Skeletal muscle tissue (tissue), 4 donors: ENCODE data around the gene CTNND2. TPM values are rescaled to one million over a fixed set of nuclear protein-coding genes. Genes with fewer than 3 reads are reported as not detected.

ENCODE experiments used
- H3K27ac ChIP-seq: one replicate; pipeline ENCODE4 v1.7.0; 2013; ENCODE audit warnings: mild to moderate bottlenecking, low read depth, low read length, inconsistent platforms
- H3K27me3 ChIP-seq, 3 donors: one replicate each; pipeline ENCODE4 v1.7.0; 2013; ENCODE audit warnings: low read length in 3 of 3; ENCODE audit not compliant: control insufficient read depth in 3 of 3, insufficient read depth in 3 of 3
- H3K36me3 ChIP-seq, 3 donors: one replicate each; pipeline ENCODE4 v1.7.0; 2013; ENCODE audit warnings: low read length in 3 of 3; ENCODE audit not compliant: control insufficient read depth in 3 of 3, insufficient read depth in 3 of 3
- H3K4me1 ChIP-seq, 3 donors: one replicate each; pipeline ENCODE4 v1.7.0; 2013; ENCODE audit warnings: low read length in 3 of 3, mild to moderate bottlenecking in 3 of 3; ENCODE audit not compliant: control insufficient read depth in 3 of 3, insufficient read depth in 3 of 3
- H3K4me3 ChIP-seq, 3 donors: one replicate each; pipeline ENCODE4 v1.7.0; 2013; ENCODE audit warnings: low read length in 3 of 3
- H3K9ac ChIP-seq, 3 donors: one replicate each; pipeline ENCODE4 v1.7.0; 2013; ENCODE audit warnings: low read length in 3 of 3, mild to moderate bottlenecking in 3 of 3, moderate library complexity in 2 of 3, low read depth in 1 of 3
- H3K9me3 ChIP-seq, 3 donors: one replicate each; pipeline ENCODE4 v1.7.0; 2013; ENCODE audit warnings: low read length in 3 of 3; ENCODE audit not compliant: control insufficient read depth in 3 of 3
- total RNA-seq: library from RNA; depleted of rRNA; stranded (reverse); fragments of >200 nt; gene quantifications from one replicate; pipeline ENCODE4 v1.2.3, GENCODE V29; 2014
- donor health status: Osteomylitis.

CTNND2 gene
- total RNA-seq, 1 donor from 2014 or later = 0.52 TPM

DNA sequence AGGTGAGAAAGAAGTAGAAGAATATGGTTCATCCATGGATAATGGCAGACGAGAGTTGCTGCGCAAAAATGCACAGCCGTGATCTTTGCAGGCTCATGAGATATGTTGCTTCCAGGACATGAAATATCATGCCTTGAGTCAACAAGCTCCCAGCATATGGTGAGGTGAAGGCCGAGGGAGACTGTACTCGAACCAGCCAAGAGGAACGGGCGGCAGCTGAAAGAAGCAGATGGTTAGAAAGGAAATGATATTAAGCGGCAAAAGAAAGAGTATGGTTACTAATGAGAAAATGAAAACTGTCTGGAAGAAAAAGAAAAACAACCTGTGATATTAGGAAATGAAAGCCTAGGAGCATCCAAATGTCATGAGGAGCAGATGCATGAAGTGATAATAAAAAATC is 798.5 kb downstream of the CTNND2 start:
- no peaks in the 10 kb centered on the region for H3K9me3 ChIP-seq
- H3K9ac ChIP-seq = no peak overlapping the region
- H3K36me3 ChIP-seq = no peaks in the 10 kb centered on the region
- no peaks in the 10 kb centered on the region for H3K4me1 ChIP-seq
- peaks cover 0 to 7% (median 0%) of the 10 kb centered on the region in 3 donors for H3K27me3 ChIP-seq
- H3K27ac ChIP-seq = no peak overlapping the region
- no peak overlapping the region for H3K4me3 ChIP-seq

DNA sequence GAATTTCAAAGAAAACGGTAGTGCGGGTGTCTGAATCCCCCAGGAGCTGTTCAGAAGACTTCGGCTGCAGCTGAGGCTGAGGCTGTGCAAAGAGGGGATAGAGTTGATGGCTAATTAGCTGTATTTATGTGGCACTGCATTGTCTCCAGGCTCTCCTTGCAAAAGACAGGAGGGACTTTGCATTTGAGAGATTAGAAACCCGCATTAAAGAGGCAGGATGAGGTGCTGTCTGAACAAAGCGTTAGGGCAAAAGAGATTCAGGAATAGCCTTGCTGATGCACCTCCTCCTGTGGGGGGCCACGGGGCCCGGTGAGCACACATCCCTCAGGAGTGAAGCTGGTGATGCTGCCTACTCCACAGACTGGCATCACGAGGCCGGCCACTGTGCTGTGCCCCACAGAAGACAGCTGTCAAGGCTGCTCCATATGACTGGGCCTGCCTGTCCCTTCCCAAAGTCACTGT is 799.6 kb downstream of the CTNND2 start:
- no peaks in the 10 kb centered on the region for H3K4me1 ChIP-seq
- no peak overlapping the region for H3K27ac ChIP-seq
- H3K9me3 ChIP-seq = no peaks in the 10 kb centered on the region
- H3K36me3 ChIP-seq = no peaks in the 10 kb centered on the region
- H3K4me3 ChIP-seq = no peak overlapping the region
- peaks cover 0 to 7% (median 0%) of the 10 kb centered on the region in 3 donors for H3K27me3 ChIP-seq
- H3K9ac ChIP-seq = no peak overlapping the region

DNA sequence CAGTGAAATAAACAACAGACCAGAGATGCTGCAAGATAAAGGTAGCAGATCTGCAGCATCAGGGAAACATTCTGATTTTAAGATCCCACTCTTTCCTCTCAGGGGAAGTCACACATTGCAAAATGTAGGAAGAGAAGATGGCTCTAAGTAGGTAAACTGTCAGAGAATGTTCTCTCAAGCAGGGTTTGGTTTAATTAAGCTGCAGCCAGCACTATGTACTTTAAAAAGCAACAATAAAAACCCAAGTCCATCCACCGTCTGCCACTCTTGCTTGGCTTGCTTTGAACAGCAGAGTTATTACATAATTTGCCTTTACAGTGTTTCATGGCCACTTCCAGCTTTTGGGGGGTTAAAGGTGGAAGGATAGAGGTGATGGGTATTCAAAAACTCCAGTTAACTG is 800.0 kb downstream of the CTNND2 start:
- Histone ChIP-seq H3K4me1 (no peaks in the 10 kb centered on the region), H3K27ac (no peak overlapping the region), H3K27me3 (peaks cover 0 to 7% (median 0%) of the 10 kb centered on the region in 3 donors), H3K4me3 (no peak overlapping the region), H3K36me3 (no peaks in the 10 kb centered on the region), H3K9me3 (no peaks in the 10 kb centered on the region), H3K9ac (no peak overlapping the region)

DNA sequence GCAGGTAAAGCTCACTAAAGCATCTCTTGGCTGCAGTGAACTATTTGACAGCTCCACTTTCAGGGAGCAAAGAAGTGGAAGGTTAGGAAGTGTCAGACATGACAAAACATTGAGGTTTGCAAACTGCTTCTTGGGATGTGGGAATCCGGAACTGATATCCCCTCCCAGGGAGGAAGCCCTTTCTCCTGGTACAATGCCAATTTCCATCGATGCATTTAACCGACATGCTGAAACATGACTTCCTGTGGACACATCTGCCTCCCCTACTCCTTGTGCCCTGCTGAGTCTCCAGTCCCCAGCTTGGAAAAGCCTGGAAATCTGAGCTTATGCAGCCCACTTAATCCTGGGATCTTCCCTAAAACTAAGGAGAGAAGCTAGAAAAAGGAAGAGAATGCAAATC is 820.1 kb downstream of the CTNND2 start:
- Histone ChIP-seq H3K9ac (no peak overlapping the region), H3K36me3 (no peaks in the 10 kb centered on the region), H3K9me3 (no peaks in the 10 kb centered on the region), H3K27ac (no peak overlapping the region), H3K27me3 (peaks cover 0 to 3% (median 0%) of the 10 kb centered on the region in 3 donors), H3K4me3 (no peak overlapping the region), H3K4me1 (no peaks in the 10 kb centered on the region)

DNA sequence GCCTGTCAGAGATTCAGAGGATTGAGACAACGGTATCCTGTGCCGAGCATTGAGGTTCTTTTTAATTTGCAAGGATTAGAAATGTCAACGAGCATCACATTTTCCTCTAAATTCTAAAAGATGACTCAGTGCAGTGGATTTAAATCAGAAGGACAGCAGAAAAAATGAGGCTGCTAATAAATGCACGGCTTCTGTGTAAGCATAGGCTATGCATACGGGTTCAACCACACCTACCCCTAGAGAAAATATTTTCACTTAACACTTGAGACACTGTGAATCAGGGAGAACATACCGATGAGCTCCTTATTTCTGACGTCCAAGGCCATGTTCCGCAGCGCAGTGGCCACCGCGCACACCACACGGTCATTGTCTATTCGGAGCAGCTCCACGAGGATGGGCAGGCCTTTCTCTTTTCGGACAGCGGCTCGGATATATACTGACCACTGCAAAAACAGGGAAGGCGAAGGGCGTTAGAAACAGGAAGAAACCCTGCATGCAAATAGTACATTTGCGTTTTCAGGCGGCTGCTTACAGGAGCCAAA is 821.8 kb downstream of the CTNND2 start:
- Histone ChIP-seq H3K36me3 (no peaks in the 10 kb centered on the region), H3K4me3 (no peak overlapping the region), H3K4me1 (no peaks in the 10 kb centered on the region), H3K9ac (no peak overlapping the region), H3K9me3 (no peaks in the 10 kb centered on the region), H3K27me3 (peaks cover 0 to 3% (median 0%) of the 10 kb centered on the region in 3 donors), H3K27ac (no peak overlapping the region)

DNA sequence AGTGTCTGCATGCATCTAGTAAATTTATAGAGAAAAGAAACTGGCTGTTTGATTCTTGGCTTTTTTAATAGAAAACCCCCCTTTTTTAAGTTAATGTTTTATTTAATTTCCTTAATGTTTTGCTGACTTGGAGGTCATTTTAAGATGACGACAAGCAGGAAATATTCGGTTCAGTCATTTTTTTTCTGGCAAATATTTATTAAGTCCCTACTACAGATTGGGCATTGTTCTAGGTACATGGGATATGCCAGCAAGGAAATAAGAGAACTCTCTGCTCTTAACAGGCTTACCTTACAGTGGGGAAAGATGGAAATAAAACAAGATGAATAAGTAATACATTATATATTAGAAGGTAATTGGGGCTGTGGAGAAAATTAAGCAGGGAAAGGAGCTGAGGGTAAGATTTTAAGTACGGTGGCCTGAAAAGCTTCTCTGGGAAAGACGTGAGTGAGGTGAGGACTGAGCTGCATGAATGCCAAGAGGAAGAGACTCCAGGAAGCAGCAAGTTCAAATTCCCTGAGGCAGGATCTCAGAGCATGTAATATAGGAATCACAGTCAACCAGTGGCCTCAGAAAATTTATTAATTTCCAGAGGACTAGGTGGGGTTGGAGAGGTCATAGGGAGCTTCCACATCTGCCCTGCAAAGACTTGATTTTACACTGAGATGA is 827.2 kb downstream of the CTNND2 start:
- Histone ChIP-seq H3K27me3 (peaks cover 0 to 10% (median 4%) of the 10 kb centered on the region in 3 donors), H3K9me3 (no peaks in the 10 kb centered on the region), H3K4me1 (no peaks in the 10 kb centered on the region), H3K27ac (no peak overlapping the region), H3K9ac (no peak overlapping the region), H3K4me3 (no peak overlapping the region), H3K36me3 (no peaks in the 10 kb centered on the region)

DNA sequence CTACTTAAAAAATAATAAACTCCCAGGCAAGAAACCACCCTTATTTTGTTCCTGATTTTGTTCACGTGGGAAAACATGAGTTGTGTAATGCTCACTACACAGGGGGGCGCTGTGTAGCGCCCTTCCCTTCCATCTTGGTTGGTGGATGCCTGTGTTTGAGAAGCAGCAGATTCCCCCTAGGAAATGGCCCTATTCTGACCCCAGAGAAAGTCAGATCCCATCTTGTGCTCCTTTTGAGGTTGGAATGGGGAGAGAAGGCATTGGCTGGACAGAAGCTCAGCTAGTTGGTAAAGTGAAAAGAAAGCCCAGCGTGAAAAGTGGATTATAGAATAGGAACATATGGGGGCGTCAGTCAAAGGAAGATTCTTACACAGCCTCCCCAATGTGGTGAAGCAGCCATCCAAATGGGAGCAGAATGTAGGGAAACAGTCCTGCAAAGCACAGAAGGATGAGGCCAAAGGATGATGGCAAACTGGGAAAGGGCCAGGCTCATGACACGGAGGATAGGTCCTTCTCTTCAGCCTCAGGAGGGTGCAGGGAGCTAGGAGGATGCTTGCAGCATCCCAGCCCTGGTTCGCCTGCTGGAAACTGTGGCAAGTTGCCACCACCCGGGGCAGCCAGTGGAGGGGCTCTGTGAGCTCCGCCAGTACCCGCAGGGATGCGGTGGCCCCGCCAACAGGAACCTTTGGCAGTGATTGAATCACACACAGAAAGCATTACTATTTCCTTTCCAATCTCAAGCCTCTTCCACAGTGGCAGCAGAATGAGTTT is 829.0 kb downstream of the CTNND2 start:
- Histone ChIP-seq H3K27me3 (peaks cover 0 to 10% (median 4%) of the 10 kb centered on the region in 3 donors), H3K4me1 (no peaks in the 10 kb centered on the region), H3K36me3 (no peaks in the 10 kb centered on the region), H3K27ac (no peak overlapping the region), H3K9ac (no peak overlapping the region), H3K9me3 (no peaks in the 10 kb centered on the region), H3K4me3 (no peak overlapping the region)

DNA sequence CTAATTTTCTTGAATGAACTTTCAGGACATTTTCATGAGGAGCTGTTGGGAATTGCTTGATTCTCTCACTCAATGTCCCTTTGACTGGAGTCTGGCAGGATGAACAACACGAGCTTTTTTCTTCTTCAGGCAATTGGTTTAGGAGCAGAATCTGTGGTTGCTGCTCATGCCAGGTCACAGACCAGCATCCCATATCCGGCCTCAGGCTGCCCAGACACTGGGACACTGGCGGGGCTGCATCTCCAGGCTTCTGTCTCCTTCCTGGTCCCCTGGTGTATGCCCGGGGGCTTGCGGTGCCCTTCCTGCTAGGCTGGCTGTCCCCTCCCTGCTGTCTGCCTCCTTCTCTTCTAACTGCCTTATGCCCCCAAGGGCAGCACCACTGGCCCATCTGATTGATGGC is 831.7 kb downstream of the CTNND2 start:
- Histone ChIP-seq H3K9ac (no peak overlapping the region), H3K27ac (no peak overlapping the region), H3K4me1 (no peaks in the 10 kb centered on the region)

DNA sequence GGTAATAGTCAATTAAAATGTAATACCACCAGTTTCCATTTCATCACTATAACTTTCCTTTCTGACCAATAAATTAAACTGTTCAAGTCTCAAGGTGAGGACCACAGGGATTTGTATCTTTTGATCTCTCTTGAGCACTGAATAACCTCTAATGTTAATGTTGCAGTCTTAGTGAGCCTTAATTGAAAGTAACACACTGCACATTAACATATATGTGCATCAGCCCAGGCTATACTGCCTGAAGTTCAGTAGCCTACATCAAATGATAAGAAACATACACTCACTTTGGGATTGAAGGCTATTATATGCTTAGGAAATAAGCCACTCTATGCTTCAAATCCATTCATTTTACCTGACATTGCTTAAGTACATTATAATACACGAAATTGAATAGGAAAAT is 832.2 kb downstream of the CTNND2 start:
- no peaks in the 10 kb centered on the region for H3K36me3 ChIP-seq

More for the DNA sequence above, 831.7 kb downstream of the CTNND2 start:
- Histone ChIP-seq H3K36me3 (no peaks in the 10 kb centered on the region), H3K9me3 (no peaks in the 10 kb centered on the region), H3K27me3 (peaks cover 0 to 10% (median 4%) of the 10 kb centered on the region in 3 donors), H3K4me3 (no peak overlapping the region)

DNA sequence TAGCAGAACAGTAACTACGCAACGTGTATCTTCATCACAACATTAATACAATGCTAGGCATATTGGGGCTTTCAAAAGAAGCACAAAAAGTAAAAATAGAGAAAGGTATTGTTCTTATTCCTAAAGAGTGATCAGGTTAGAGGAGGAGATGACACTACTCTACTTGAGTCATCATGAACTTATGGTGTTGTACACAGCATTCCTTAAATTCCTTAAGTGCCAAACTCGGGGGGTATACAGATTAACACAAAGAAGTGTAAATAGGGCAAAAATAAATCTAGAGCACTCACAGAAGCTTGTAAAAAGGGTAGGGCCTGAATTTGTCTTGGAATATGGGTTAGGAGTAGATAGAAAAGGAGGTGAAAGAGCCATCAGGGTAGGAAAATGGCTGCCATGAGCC is 835.2 kb downstream of the CTNND2 start:
- Histone ChIP-seq H3K9ac (no peak overlapping the region), H3K27me3 (peaks cover 0 to 3% (median 3%) of the 10 kb centered on the region in 3 donors), H3K4me3 (no peak overlapping the region), H3K27ac (no peak overlapping the region), H3K4me1 (no peaks in the 10 kb centered on the region), H3K9me3 (no peaks in the 10 kb centered on the region), H3K36me3 (no peaks in the 10 kb centered on the region)

More for the DNA sequence above, 832.2 kb downstream of the CTNND2 start:
- Histone ChIP-seq H3K9me3 (no peaks in the 10 kb centered on the region), H3K27ac (no peak overlapping the region), H3K4me1 (no peaks in the 10 kb centered on the region), H3K4me3 (no peak overlapping the region), H3K9ac (no peak overlapping the region), H3K27me3 (peaks cover 0 to 10% (median 4%) of the 10 kb centered on the region in 3 donors)
